Forelimb muscle (tissue), 1 donor: Measurements from ENCODE around the gene NUDT1. TPM values are rescaled to one million over a fixed set of nuclear protein-coding genes. Genes with fewer than 3 reads are reported as not detected.

Experiments
- DNase-seq: peaks from one replicate; pipeline ENCODE4 v3.0.0-alpha.2; 2013; ENCODE audit warnings: low read depth
- polyA plus RNA-seq: library from polyadenylated mRNA; unstranded; fragments of 120-200 nt; gene quantifications from one replicate; pipeline ENCODE4 v1.2.1, GENCODE V29; 2013; ENCODE audit not compliant: insufficient read length

Gene NUDT1
- polyA plus RNA-seq, 1 donor: 16.8 TPM

DNA sequence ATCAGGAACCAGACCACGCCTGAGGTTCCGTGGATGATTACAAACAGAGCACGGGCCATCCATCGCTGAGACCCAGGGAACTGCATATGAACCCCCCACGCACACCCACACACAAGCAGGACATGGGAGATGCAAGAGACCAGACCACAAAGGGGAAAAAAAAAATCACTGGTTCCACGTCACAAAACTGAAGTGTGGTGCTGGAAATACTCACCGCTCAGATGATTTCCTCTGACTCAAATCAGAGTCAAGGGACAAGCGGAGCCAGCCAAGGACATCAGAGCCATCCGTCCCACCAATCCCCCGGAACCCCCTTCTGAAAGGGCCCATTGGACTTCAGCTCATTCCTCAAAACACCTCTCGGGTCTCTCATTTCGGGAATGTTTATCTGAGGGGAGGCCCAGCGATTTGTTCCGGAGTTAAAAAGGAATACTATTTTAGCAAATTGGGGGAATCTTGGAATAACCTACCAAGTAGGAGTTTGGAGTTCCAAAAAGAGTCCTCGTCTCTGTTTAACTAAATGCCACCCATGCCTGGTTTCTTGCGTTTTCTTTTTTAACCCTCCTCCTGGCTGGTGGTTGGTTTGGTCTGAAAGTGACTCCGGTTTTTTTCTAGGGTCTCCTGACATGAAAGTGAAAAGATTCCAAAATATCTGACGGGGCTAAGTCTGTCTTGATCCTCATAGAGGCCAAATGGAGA, 57.3 kb downstream of the NUDT1 start:
- peak; percentile 62 for DNase-seq

DNA sequence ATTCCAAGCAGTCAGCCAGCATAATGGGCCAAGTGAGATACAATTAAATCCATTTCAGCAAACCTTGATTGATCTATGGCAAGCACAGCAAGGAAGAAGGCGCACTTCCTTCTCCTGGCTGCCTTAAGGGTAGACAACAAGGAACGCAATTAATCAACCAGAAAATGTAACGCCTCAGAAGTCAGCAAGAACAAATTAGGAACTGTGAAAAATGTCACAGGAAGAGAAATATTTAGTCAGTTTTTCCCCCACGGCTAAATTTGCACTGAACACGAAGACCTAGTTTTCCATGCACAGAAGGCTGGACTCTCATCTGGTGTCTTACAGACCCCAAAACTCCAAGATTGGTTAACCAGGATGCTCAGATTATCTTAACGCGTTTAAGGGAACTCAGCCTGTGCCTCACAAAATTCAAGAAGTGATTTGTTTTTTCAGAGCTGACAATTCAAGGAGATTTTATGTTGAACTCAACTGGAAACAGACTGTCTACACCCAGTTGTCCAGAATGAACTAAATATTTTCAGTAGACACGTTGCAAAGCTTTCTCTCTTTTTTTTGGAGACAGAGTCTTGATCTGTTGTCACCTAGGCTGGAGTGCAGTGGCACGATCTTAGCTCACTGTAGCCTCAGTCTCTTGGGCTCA, 58.0 kb downstream of the NUDT1 start:
- no peak for DNase-seq

Other genes starting within 250 kb of the NUDT1 start
- gene MAD1L1, start 9.3 kb upstream of the NUDT1 start, polyA plus RNA-seq: 21.2 TPM
- gene MRM2, start within 50 bp of the NUDT1 start, polyA plus RNA-seq: 21.0 TPM
- 29.2 TPM for gene SNX8, start 72.2 kb downstream of the NUDT1 start, polyA plus RNA-seq
- 90.2 TPM for gene EIF3B, start 112.6 kb downstream of the NUDT1 start, polyA plus RNA-seq
- 9.3 TPM for gene CHST12, start 161.4 kb downstream of the NUDT1 start, polyA plus RNA-seq
- gene GRIFIN, start 234.2 kb downstream of the NUDT1 start, polyA plus RNA-seq: not detected